ENCODE results near the gene HCN3. TPM values are rescaled to one million over a fixed set of nuclear protein-coding genes. Genes with fewer than 3 reads are reported as not detected.
A peak's percentile ranks its signal among the peaks of the same experiment; 100 is the strongest.

HCN3 gene
- total and polyA plus RNA-seq, 2 of the 13 experiments (the other 11 are each of a cell fraction or from before 2014, with no cell fraction given) = 2.4 to 10.2 TPM

DNA sequence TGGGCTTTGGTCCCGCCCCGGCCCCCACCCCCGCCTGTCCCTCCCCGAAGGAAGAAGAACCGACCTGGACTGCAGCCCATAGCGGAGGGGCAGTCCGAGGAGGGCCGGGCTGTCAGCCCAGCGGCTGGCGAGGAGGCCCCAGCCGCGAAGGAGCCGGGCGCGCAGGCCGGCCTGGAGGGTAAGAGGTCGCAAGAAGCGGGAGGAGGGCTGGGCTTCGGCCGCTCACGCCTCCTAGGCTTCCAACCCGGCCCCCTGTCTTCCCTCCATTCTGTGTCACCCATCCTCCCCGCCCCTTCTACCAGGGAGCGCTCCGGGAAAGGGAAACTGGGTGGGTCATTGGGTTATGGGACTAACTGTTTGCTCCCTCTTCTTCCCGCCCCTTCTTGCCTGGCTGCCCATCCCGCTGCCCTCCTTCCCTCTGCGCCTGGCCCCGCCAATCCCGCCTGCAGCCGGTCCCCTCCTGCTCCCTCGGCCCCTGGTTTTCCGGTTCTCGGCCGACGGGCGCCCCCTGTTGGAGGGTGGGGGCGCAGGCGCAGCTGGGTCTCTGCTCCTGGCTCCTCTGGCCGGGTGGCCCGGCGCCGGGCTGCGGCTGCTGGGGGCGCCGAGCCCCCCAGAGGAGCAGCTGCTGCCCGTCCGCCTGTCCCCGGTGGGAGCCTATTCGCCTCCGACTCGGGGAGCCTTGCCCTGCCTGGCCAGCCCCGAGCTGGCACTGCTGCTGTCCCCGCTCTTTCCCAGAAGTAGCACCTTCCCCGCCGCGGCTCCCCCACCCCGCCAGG lies 45.9 kb downstream of the HCN3 start (continued):
- TF ChIP-seq EP300 (IDR thresholded peaks at IDR 0.05; ENCODE audit: low read depth in 2 of 2, low read length in 2 of 2) (0 out of 4 replicates have a peak, but pooled peaks of 1 of the 2 experiments have one; percentile 7), EP300 (CRISPR knock-in tag; IDR thresholded peaks at IDR 0.05; ENCODE audit: borderline replicate concordance) (no peak), TGIF2 (CRISPR knock-in tag; IDR thresholded peaks at IDR 0.05) (0 out of 2 replicates have a peak, but pooled peaks have one; percentile 20), IKZF1 (IDR thresholded peaks at IDR 0.05) (no peak), TAF1 (CRISPR knock-in tag; IDR thresholded peaks at IDR 0.05) (no peak; the same call in 1 of the 2 replicates), SKI (IDR thresholded peaks at IDR 0.05; ENCODE audit: partially characterized antibody) (peak; percentile 73), RELA (CRISPR knock-in tag; IDR thresholded peaks at IDR 0.05) (no peak), MLLT10 (CRISPR knock-in tag; IDR thresholded peaks at IDR 0.05) (no peak), MBNL3 (CRISPR knock-in tag; conservative IDR thresholded peaks at IDR 0.05) (no peak), ONECUT2 (CRISPR knock-in tag; IDR thresholded peaks at IDR 0.05) (no peak), GTF2F1 (IDR thresholded peaks at IDR 0.05; ENCODE audit: low read length) (no peak), KLF12 (CRISPR knock-in tag; IDR thresholded peaks at IDR 0.05; ENCODE audit: borderline replicate concordance) (no peak), IKZF4 (CRISPR knock-in tag; IDR thresholded peaks at IDR 0.05; ENCODE audit: borderline replicate concordance, low read depth, not compliant biosample characterization) (no peak), DPF2 (CRISPR knock-in tag; IDR thresholded peaks at IDR 0.05; ENCODE audit: borderline replicate concordance, low read depth) (no peak), ZBTB38 (CRISPR knock-in tag; IDR thresholded peaks at IDR 0.05) (no peak), ZNF484 (CRISPR knock-in tag; IDR thresholded peaks at IDR 0.05; ENCODE audit: borderline replicate concordance, low read depth) (no peak; the same call in 1 of the 2 replicates), HOXD1 (CRISPR knock-in tag; IDR thresholded peaks at IDR 0.05) (no peak), ZNF263 (CRISPR knock-in tag; IDR thresholded peaks at IDR 0.05) (no peak), TARDBP (CRISPR knock-in tag; IDR thresholded peaks at IDR 0.05) (no peak)
- TF ChIP-seq, protein P1, sequence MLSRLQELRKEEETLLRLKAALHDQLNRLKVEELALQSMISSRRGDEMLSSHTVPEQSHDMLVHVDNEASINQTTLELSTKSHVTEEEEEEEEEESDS (CRISPR knock-in tag; IDR thresholded peaks at IDR 0.05; ENCODE audit: borderline replicate concordance) = no peak
- TF ChIP-seq, protein P2, sequence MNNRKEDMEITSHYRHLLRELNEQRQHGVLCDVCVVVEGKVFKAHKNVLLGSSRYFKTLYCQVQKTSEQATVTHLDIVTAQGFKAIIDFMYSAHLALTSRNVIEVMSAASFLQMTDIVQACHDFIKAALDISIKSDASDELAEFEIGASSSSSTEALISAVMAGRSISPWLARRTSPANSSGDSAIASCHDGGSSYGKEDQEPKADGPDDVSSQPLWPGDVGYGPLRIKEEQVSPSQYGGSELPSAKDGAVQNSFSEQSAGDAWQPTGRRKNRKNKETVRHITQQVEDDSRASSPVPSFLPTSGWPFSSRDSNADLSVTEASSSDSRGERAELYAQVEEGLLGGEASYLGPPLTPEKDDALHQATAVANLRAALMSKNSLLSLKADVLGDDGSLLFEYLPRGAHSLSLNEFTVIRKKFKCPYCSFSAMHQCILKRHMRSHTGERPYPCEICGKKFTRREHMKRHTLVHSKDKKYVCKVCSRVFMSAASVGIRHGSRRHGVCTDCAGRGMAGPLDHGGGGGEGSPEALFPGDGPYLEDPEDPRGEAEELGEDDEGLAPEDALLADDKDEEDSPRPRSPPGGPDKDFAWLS (CRISPR knock-in tag; IDR thresholded peaks at IDR 0.05; ENCODE audit: borderline replicate concordance) = no peak
- TF ChIP-seq, protein P3, sequence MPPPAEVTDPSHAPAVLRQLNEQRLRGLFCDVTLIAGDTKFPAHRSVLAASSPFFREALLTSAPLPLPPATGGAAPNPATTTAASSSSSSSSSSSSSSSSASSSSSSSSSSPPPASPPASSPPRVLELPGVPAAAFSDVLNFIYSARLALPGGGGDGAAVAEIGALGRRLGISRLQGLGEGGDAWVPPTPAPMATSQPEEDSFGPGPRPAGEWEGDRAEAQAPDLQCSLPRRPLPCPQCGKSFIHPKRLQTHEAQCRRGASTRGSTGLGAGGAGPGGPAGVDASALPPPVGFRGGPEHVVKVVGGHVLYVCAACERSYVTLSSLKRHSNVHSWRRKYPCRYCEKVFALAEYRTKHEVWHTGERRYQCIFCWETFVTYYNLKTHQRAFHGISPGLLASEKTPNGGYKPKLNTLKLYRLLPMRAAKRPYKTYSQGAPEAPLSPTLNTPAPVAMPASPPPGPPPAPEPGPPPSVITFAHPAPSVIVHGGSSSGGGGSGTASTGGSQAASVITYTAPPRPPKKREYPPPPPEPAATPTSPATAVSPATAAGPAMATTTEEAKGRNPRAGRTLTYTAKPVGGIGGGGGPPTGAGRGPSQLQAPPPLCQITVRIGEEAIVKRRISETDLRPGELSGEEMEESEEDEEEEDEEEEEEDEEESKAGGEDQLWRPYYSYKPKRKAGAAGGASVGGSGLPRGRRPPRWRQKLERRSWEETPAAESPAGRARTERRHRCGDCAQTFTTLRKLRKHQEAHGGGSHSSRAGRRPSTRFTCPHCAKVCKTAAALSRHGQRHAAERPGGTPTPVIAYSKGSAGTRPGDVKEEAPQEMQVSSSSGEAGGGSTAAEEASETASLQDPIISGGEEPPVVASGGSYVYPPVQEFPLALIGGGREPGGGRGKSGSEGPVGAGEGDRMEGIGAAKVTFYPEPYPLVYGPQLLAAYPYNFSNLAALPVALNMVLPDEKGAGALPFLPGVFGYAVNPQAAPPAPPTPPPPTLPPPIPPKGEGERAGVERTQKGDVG (CRISPR knock-in tag; IDR thresholded peaks at IDR 0.05; ENCODE audit: borderline replicate concordance) = no peak
